PFSK-1 (cell line): ENCODE data around the gene SOX30.

Experiments used
- FOXP2 ChIP-seq: optimal IDR thresholded peaks from 2 replicates; pipeline ENCODE3; 2011; ENCODE audit warnings: borderline replicate concordance, control low read depth, inconsistent platforms; ENCODE audit not compliant: insufficient read depth; ENCODE audit errors: extremely low read length, extremely low read depth
- POLR2AphosphoS5 ChIP-seq: IDR thresholded peaks from 2 replicates; pipeline ENCODE4 v1.6.1; 2012; ENCODE audit warnings: low read depth, mild to moderate bottlenecking, control low read depth, low read length, moderate library complexity
- REST ChIP-seq, 2 experiments: IDR thresholded peaks; 2 replicates each; pipeline versions ENCODE4 v1.6.1 to v1.8.0; 2011 to 2012; ENCODE audit warnings: low read depth in 2 of 2, low read length in 2 of 2, control low read depth in 1 of 2, inconsistent platforms in 1 of 2, mild to moderate bottlenecking in 1 of 2, moderate library complexity in 1 of 2; ENCODE audit not compliant: insufficient read depth in 1 of 2
- SIN3A ChIP-seq: IDR thresholded peaks from 2 replicates; pipeline ENCODE4 v1.6.1; 2012; ENCODE audit warnings: mild to moderate bottlenecking, low read length, moderate library complexity, borderline replicate concordance; ENCODE audit not compliant: insufficient read depth
- TAF1 ChIP-seq: IDR thresholded peaks from 2 replicates; pipeline ENCODE4 v1.6.1; 2012; ENCODE audit warnings: low read length, control low read depth, borderline replicate concordance; ENCODE audit not compliant: insufficient read depth

SOX30 gene

GRCh38 chr5:157603333-157604190, 48.7 kb downstream of the SOX30 start:
- TF ChIP-seq POLR2AphosphoS5 = no peak
- TF ChIP-seq FOXP2 = no peak
- TF ChIP-seq REST (IDR thresholded peaks at IDR 0.05; ENCODE audit: insufficient read depth in 1 of 2, low read depth in 2 of 2, low read length in 2 of 2) = no peak
- no peak for TF ChIP-seq TAF1
- TF ChIP-seq SIN3A = no peak

- TF ChIP-seq SIN3A (no peak), TAF1 (no peak), FOXP2 (no peak), POLR2AphosphoS5 (no peak), REST (IDR thresholded peaks at IDR 0.05; ENCODE audit: insufficient read depth in 1 of 2, low read depth in 2 of 2, low read length in 2 of 2) (no peak)
Observed at GRCh38 chr5:157602505-157602904, 49.7 kb downstream of the SOX30 start.

GRCh38 chr5:157600252-157600651, 52.0 kb downstream of the SOX30 start:
- TF ChIP-seq POLR2AphosphoS5 = no peak
- TF ChIP-seq REST (IDR thresholded peaks at IDR 0.05; ENCODE audit: insufficient read depth in 1 of 2, low read depth in 2 of 2, low read length in 2 of 2) = no peak
- TF ChIP-seq FOXP2 = no peak
- no peak for TF ChIP-seq TAF1
- no peak for TF ChIP-seq SIN3A

GRCh38 chr5:157599565-157599964, 52.7 kb downstream of the SOX30 start:
- no peak for TF ChIP-seq REST (IDR thresholded peaks at IDR 0.05; ENCODE audit: insufficient read depth in 1 of 2, low read depth in 2 of 2, low read length in 2 of 2)
- TF ChIP-seq FOXP2 = no peak
- no peak for TF ChIP-seq TAF1
- no peak for TF ChIP-seq POLR2AphosphoS5
- TF ChIP-seq SIN3A = no peak
